Brain microvascular endothelial cell (primary cell): ENCODE data around the gene FGR.
"Not testable (repeated sequence)": the region's sequence is repeated elsewhere in the genome, so short reads cannot be mapped to it uniquely, and the experiment has no call there.

Experiments
- DNase-seq: peaks from one replicate; pipeline ENCODE4 v3.0.0-alpha.2; 2020
- H3K27ac ChIP-seq: fragments of 250-450 bp; sonication (Bioruptor Pico); 2 replicates; pipeline ENCODE4 v1.5.1; 2020; ENCODE audit warnings: mild to moderate bottlenecking, moderate library complexity
- H3K27me3 ChIP-seq: fragments of 250-450 bp; sonication (Bioruptor Pico); replicated peaks from 2 replicates; pipeline ENCODE4 v1.5.1; 2020; ENCODE audit warnings: mild to moderate bottlenecking
- H3K36me3 ChIP-seq: fragments of 250-450 bp; sonication (Bioruptor Pico); replicated peaks from 2 replicates; pipeline ENCODE4 v1.5.1; 2020; ENCODE audit warnings: mild to moderate bottlenecking
- H3K4me3 ChIP-seq: 2 replicates; pipeline ENCODE4 v1.5.1; 2011; ENCODE audit warnings: low read depth, mild to moderate bottlenecking, control low read depth, low read length, moderate library complexity
- CTCF ChIP-seq: IDR thresholded peaks from 2 replicates; pipeline ENCODE4 v1.5.1; 2011; ENCODE audit warnings: low read depth, mild to moderate bottlenecking, moderate library complexity, low read length, control low read depth, inconsistent platforms; ENCODE audit errors: missing control alignments
- in situ Hi-C: cut with HindIII; loops from 2 replicates; pipeline ENCODE4 v1.10.0; 2017; ENCODE audit warnings: low sequenced_read_pairs, low pct_ligation_motif_present

FGR gene

GRCh38 chr1:27630859-27631491 lies 4.0 kb downstream of the FGR start:
- no peak for DNase-seq
- Histone ChIP-seq H3K36me3 (no peaks in the 10 kb centered on the region), H3K27me3 (peaks cover 12% of the 10 kb centered on the region), H3K4me3 (no peak overlapping the region), H3K27ac (no peak overlapping the region)
- TF ChIP-seq CTCF: no peak
- in situ Hi-C loops: no loop called here

- Histone ChIP-seq H3K4me3 (no peak overlapping the region), H3K27ac (no peak overlapping the region), H3K36me3 (no peaks in the 10 kb centered on the region), H3K27me3 (no peaks in the 10 kb centered on the region)
- TF ChIP-seq CTCF: no peak
- no peak for DNase-seq
- in situ Hi-C loops: no loop called here
These were observed 6.3 kb downstream of the FGR start for GRCh38 chr1:27628712-27629111.

- H3K27me3 ChIP-seq, H3K27ac ChIP-seq, H3K36me3 ChIP-seq, in situ Hi-C loops, DNase-seq, H3K4me3 ChIP-seq: not testable (repeated sequence)
These were observed 7.3 kb downstream of the FGR start for GRCh38 chr1:27627733-27628132.

- no peak overlapping the region for H3K27ac ChIP-seq
- no peak for DNase-seq
These were observed 7.9 kb downstream of the FGR start for GRCh38 chr1:27627061-27627460.

GRCh38 chr1:27626031-27626935 lies 8.7 kb downstream of the FGR start:
- in situ Hi-C loops: no loop called here
- H3K4me3 ChIP-seq: no peak overlapping the region
- H3K36me3 ChIP-seq: no peaks in the 10 kb centered on the region
- H3K27me3 ChIP-seq: no peaks in the 10 kb centered on the region
- DNase-seq: no peak
- H3K27ac ChIP-seq: no peak overlapping the region
- no peak for TF ChIP-seq CTCF

More at GRCh38 chr1:27627061-27627460, 7.9 kb downstream of the FGR start:
- Histone ChIP-seq H3K4me3 (no peak overlapping the region), H3K36me3 (no peaks in the 10 kb centered on the region), H3K27me3 (no peaks in the 10 kb centered on the region)
- in situ Hi-C loops: no loop called here
- TF ChIP-seq CTCF: no peak

GRCh38 chr1:27624467-27625178 lies 10.4 kb downstream of the FGR start:
- Histone ChIP-seq H3K27ac (no peak overlapping the region), H3K4me3 (no peak overlapping the region)

More at GRCh38 chr1:27624467-27625178, 10.4 kb downstream of the FGR start:
- no peak for DNase-seq
- no peaks in the 10 kb centered on the region for H3K27me3 ChIP-seq
- no peaks in the 10 kb centered on the region for H3K36me3 ChIP-seq
- in situ Hi-C loops: no loop called here
- TF ChIP-seq CTCF: no peak
